Upper lobe of right lung (tissue), 1 donor: ENCODE data around the gene TENT5C. TPM values are rescaled to one million over a fixed set of nuclear protein-coding genes. Genes with fewer than 3 reads are reported as not detected.

Source experiments
- ATAC-seq: fragments of 200-7000 bp; cut with Tn5 transposase; one replicate; pipeline ENCODE4 v1.9.1; 2020; ENCODE audit warnings: mild to moderate bottlenecking, moderate library complexity
- DNase-seq: peaks from one replicate; pipeline ENCODE4 v3.0.0-alpha.2; 2020
- H3K27ac ChIP-seq: fragments of 200-600 bp; one replicate; pipeline ENCODE4 v1.8.0; 2022
- H3K27me3 ChIP-seq: fragments of 200-600 bp; one replicate; pipeline ENCODE4 v1.8.0; 2022; ENCODE audit warnings: mild to moderate bottlenecking
- H3K36me3 ChIP-seq: fragments of 200-600 bp; one replicate; pipeline ENCODE4 v1.8.0; 2022
- H3K4me1 ChIP-seq: fragments of 200-600 bp; one replicate; pipeline ENCODE4 v1.8.0; 2022
- H3K4me3 ChIP-seq: fragments of 200-600 bp; one replicate; pipeline ENCODE4 v1.8.0; 2022; ENCODE audit warnings: mild to moderate bottlenecking
- H3K9me3 ChIP-seq: fragments of 200-600 bp; one replicate; pipeline ENCODE4 v1.8.0; 2022
- intact Hi-C: fragments of 100-400 bp; cut with DNase I; formaldehyde crosslinking; loops from one replicate; pipeline ENCODE4 v1.11.0; 2022
- total RNA-seq: library from RNA; stranded (reverse); fragmentation: NEBNext Ultra II Directional; extraction: Animal tissue kit (Norgen Biotek cat#: 25700); gene quantifications from one replicate; pipeline ENCODE4 v1.2.1, GENCODE V29; 2021
- TF ChIP-seq, protein P1 (sequence below): fragments of 200-600 bp; IDR thresholded peaks from one replicate; pipeline ENCODE4 v1.8.0; 2022; ENCODE audit warnings: antibody characterized with exemption
- donor health status: DM: no; HTN: yes; CAD: no; lungs with severe emphysema.

The TENT5C gene
- total RNA-seq, 1 donor from 2014 or later = 13.7 TPM

DNA sequence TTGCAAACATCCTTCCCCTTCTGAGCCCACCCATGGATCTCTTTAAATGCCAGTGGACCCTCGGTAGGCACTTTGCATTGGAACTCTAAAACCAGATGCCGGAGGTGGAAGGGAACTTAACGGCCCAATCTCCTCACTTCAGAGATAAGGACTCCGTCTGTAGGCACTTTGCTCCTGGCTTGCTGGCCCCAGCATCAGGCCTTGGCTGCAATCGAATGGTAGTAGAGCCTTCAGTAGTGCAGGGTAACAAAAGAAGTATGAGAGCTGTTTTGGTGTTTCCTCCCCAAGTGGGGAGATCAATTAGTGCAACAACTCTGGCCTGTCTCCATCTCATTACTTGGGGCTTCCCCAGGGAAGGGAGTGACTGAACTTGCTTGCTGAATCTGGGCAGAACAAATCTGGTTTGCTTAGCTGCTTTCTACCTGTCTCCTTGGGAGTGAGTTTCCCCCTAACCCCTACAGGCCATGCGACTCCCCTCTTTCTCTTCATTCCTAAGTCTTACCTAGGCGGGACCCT, 70.8 kb downstream of the TENT5C start:
- DNase-seq (no peak), ATAC-seq (no peak)
- intact Hi-C loops = loop anchor here (5.0 kb wide), 1 partner anchor 164 kb away; no protein-coding TSS in a partner anchor

More for the DNA sequence above, 70.8 kb downstream of the TENT5C start:
- Histone ChIP-seq H3K36me3 (no peaks in the 10 kb centered on the region), H3K9me3 (no peaks in the 10 kb centered on the region), H3K4me3 (no peak overlapping the region), H3K27me3 (no peaks in the 10 kb centered on the region), H3K27ac (no peak overlapping the region), H3K4me1 (no peaks in the 10 kb centered on the region)
- TF ChIP-seq, protein P1, sequence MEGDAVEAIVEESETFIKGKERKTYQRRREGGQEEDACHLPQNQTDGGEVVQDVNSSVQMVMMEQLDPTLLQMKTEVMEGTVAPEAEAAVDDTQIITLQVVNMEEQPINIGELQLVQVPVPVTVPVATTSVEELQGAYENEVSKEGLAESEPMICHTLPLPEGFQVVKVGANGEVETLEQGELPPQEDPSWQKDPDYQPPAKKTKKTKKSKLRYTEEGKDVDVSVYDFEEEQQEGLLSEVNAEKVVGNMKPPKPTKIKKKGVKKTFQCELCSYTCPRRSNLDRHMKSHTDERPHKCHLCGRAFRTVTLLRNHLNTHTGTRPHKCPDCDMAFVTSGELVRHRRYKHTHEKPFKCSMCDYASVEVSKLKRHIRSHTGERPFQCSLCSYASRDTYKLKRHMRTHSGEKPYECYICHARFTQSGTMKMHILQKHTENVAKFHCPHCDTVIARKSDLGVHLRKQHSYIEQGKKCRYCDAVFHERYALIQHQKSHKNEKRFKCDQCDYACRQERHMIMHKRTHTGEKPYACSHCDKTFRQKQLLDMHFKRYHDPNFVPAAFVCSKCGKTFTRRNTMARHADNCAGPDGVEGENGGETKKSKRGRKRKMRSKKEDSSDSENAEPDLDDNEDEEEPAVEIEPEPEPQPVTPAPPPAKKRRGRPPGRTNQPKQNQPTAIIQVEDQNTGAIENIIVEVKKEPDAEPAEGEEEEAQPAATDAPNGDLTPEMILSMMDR = no peak

Other genes starting within 250 kb of the TENT5C start
- 40.3 TPM for gene MAN1A2, start 238.6 kb upstream of the TENT5C start, total RNA-seq